ENCODE data around the gene CENPM. TPM values are rescaled to one million over a fixed set of nuclear protein-coding genes. Genes with fewer than 3 reads are reported as not detected.

The CENPM gene
- total and polyA plus RNA-seq, 10 of the 15 experiments (the other 5 are each of a cell fraction or from before 2014, with no cell fraction given): 36.7 to 212 (median 74.7) TPM

DNA sequence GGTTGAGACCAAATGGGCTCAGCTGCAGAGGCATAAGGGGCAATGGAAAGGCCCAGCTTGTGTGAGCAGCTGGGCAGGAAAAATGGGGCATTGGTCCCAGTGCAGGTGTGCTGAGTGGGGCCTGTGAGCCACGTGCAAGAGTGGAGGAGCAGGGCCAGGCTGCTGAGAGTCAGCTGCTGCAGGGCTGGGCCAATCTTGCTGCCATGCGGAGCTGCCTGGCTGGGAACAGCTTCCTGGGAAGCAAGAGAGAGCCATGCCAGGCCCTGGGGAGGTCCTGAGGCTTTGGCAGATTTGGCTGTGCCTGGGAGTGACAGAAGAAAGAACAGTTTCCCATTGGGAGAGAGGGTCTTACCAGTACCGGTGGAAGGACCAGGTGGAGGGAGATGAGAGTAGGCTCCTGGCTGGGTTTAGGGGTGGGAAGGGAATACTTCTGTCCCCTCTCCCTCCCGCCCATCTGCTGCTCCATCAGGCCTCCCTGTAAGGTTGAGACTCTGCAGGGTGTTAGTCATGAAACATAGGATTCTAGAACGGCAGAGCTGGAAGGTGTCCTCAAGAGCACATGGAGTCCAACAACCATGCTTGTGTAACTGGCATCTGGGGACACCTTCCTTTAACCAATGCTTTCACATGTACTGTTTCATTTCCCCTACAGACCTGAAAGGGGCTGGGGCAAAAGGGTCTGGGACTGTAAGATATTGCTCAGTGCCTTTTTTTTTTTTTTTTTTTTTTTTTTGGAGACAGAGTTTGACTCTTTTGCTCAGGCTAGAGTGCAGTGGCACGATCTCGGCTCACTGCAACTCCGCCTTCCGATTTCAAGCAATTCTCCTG lies 32.7 kb upstream of the CENPM start:
- 76% methylated on average over 9 of the region's 9 CpGs for WGBS (ENCODE audit: insufficient coverage, insufficient replicate concordance, low lambda C conversion rate, missing lambda C conversion rate)
- FAIRE-seq (peak; percentile 56), DNase-seq (ENCODE audit: low read depth, low spot score) (no peak), ATAC-seq (peak; percentile 56; the same call in 2 of the 3 replicates)
- ChIA-PET CTCF (no interaction called here), RAD21 (ENCODE audit: unreplicated experiment) (no interaction called here), POLR2A (interaction anchor here (0.7 to 0.8 kb wide), 2 partner anchors 9 to 79 kb away, joined by 3 to 4 read pairs; no protein-coding TSS in a partner anchor), SMC1A (ENCODE audit: uncharacterized antibody, unreplicated experiment) (no interaction called here)
- H3K9me3 ChIP-seq (replicated peaks; ENCODE audit: control insufficient read depth, insufficient read depth, low read length): no peaks in the 10 kb centered on the region
- no peak overlapping the region; the same call in 1 of the 2 replicates for H2AFZ ChIP-seq (ENCODE audit: control insufficient read depth, low read depth, low read length)
- peaks cover 5 to 12% of the 10 kb centered on the region in 2 experiments for H3K27me3 ChIP-seq (replicated peaks in 1 of 2; ENCODE audit: control insufficient read depth in 2 of 2, insufficient read depth in 2 of 2, low read length in 1 of 2)
- no peak overlapping the region for H3K27ac ChIP-seq (ENCODE audit: control insufficient read depth, insufficient read depth)
- H4K20me1 ChIP-seq (ENCODE audit: control insufficient read depth, insufficient read depth): no peaks in the 10 kb centered on the region
- H3K36me3 ChIP-seq (ENCODE audit: control insufficient read depth in 2 of 2, insufficient read depth in 2 of 2, low read length in 1 of 2): no peaks in the 10 kb centered on the region
- no peak overlapping the region for H3K9ac ChIP-seq (ENCODE audit: control insufficient read depth, insufficient read depth, low read length)
- in situ Hi-C loops (cut with MboI): no loop called here
- H3K4me2 ChIP-seq (ENCODE audit: control insufficient read depth, insufficient read depth): no peak overlapping the region
- peaks cover 7% of the 10 kb centered on the region for H3K4me1 ChIP-seq (ENCODE audit: control insufficient read depth, insufficient read depth, low read length)
- TF ChIP-seq CBFB (IDR thresholded peaks at IDR 0.05; ENCODE audit: low read depth) (no peak), BRCA1 (IDR thresholded peaks at IDR 0.05; ENCODE audit: low read depth, low read length) (no peak), POLR2A (IDR thresholded peaks at IDR 0.05; ENCODE audit: low read depth, low read length) (no peak), RUNX3 (IDR thresholded peaks at IDR 0.05; ENCODE audit: low read length) (no peak), ZBED1 (IDR thresholded peaks at IDR 0.05; ENCODE audit: borderline replicate concordance) (no peak), CREM (IDR thresholded peaks at IDR 0.05; ENCODE audit: low read depth) (no peak), LARP7 (IDR thresholded peaks at IDR 0.05) (no peak), TAF1 (IDR thresholded peaks at IDR 0.05; ENCODE audit: borderline replicate concordance, low read depth, low read length) (no peak), POU2F2 (IDR thresholded peaks at IDR 0.05; ENCODE audit: borderline replicate concordance, low read depth, low read length) (no peak), ASH2L (IDR thresholded peaks at IDR 0.05; ENCODE audit: borderline replicate concordance, low read depth) (no peak), SMAD5 (IDR thresholded peaks at IDR 0.05; ENCODE audit: low read depth) (no peak), MEF2A (IDR thresholded peaks at IDR 0.05; ENCODE audit: insufficient read depth, low read depth, low read length) (no peak)
- TF ChIP-seq, protein P1, sequence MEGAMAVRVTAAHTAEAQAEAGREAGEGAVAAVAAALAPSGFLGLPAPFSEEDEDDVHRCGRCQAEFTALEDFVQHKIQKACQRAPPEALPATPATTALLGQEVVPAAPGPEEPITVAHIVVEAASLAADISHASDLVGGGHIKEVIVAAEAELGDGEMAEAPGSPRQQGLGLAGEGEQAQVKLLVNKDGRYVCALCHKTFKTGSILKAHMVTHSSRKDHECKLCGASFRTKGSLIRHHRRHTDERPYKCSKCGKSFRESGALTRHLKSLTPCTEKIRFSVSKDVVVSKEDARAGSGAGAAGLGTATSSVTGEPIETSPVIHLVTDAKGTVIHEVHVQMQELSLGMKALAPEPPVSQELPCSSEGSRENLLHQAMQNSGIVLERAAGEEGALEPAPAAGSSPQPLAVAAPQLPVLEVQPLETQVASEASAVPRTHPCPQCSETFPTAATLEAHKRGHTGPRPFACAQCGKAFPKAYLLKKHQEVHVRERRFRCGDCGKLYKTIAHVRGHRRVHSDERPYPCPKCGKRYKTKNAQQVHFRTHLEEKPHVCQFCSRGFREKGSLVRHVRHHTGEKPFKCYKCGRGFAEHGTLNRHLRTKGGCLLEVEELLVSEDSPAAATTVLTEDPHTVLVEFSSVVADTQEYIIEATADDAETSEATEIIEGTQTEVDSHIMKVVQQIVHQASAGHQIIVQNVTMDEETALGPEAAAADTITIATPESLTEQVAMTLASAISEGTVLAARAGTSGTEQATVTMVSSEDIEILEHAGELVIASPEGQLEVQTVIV (IDR thresholded peaks at IDR 0.05; ENCODE audit: borderline replicate concordance, partially characterized antibody): no peak
- H3K79me2 ChIP-seq (ENCODE audit: control insufficient read depth, insufficient read depth, low read length): no peaks in the 10 kb centered on the region
- intact Hi-C loops (cut with micrococcal nuclease; ENCODE audit: unreplicated experiment): no loop called here
- BruUV-seq (replicated peaks): no TSS peak
- H3K4me3 ChIP-seq: no peak overlapping the region

All from GM12878 (cell line).